Pancreas (tissue), 10 donors: ENCODE data around the gene PMFBP1. TPM values are rescaled to one million over a fixed set of nuclear protein-coding genes. Genes with fewer than 3 reads are reported as not detected.

Experiments used
- ATAC-seq, 4 donors: fragments of 200-7000 bp; cut with Tn5 transposase; one replicate each; pipeline versions ENCODE4 v1.8.0 to v1.9.1; 2020; ENCODE audit warnings: mild to moderate bottlenecking in 4 of 4, moderate library complexity in 4 of 4
- DNase-seq, 6 donors: peaks; one replicate each; pipeline ENCODE4 v3.0.0-alpha.2; 2020
- FAIRE-seq: peaks from 2 replicates; lab custom pipeline; 2012; peaks lifted over from hg19 to GRCh38; lab: Jason Lieb, UNC
- H3K27ac ChIP-seq, 4 donors: fragments of 200-600 bp; sonication (generic); 1 replicate in 3 of 4; 2 replicates in 1 of 4; pipeline versions ENCODE4 v1.5.0 to v1.8.0; 2020
- H3K27me3 ChIP-seq, 4 donors: fragments of 200-600 bp; one replicate each; pipeline ENCODE4 v1.8.0; 2021
- H3K36me3 ChIP-seq, 3 donors: fragments of 200-600 bp; sonication (generic) in 1 of 3; one replicate each; pipeline versions ENCODE4 v1.5.0 to v1.8.0; 2020 to 2021
- H3K4me1 ChIP-seq, 3 donors: fragments of 200-600 bp; one replicate each; pipeline ENCODE4 v1.8.0; 2021
- H3K4me3 ChIP-seq, 4 donors: fragments of 200-600 bp; sonication (generic) in 2 of 4; one replicate each; pipeline versions ENCODE4 v1.5.0 to v1.8.0; 2020 to 2021
- H3K9me3 ChIP-seq, 4 donors: fragments of 200-600 bp; one replicate each; pipeline ENCODE4 v1.8.0; 2021
- WGBS, 2 donors: extraction: QIAGEN DNeasy Blood & Tissue Kit; methylation state at CpG; one replicate each; pipeline ENCODE4 v1.1.7; 2013; 5-methylcytosine and 5-hydroxymethylcytosine counted together
- intact Hi-C, 3 donors: fragments of 100-400 bp; cut with DNase I; formaldehyde crosslinking; loops; one replicate each; pipeline versions ENCODE4 v1.11.1 to v1.14.2; 2022
- polyA plus RNA-seq, 2 donors: library from polyadenylated mRNA; stranded (reverse); fragments of 200-250 nt; gene quantifications; one replicate each; pipeline ENCODE4 v1.2.3, GENCODE V29; 2013
- total RNA-seq, 6 donors: library from RNA; stranded (reverse); fragmentation: NEBNext Ultra II Directional in 4 of 6; extraction: Animal tissue kit (Norgen Biotek cat#: 25700) in 4 of 6; gene quantifications; one replicate each; pipeline versions ENCODE4 v1.2.1 to v1.2.4, GENCODE V29; 2021 to 2023
- TF ChIP-seq, protein P1 (sequence below), 4 donors: fragments of 200-600 bp; sonication (generic) in 3 of 4; IDR thresholded peaks; one replicate each; pipeline versions ENCODE4 v1.5.0 to v1.8.0; 2021; ENCODE audit warnings: antibody characterized with exemption in 4 of 4
- donor health status: healthy with polysubstance abuse.
- donor health status: DM: no; HTN: no; CAD: no; lungs with moderate emphysema.
- donor health status: DM: no; HTN: no; CAD: no.
- donor health status: control.
- donor health status: control.
- donor health status: Bipolar disorder and iron deficiency.
- donor health status: DM: yes; HTN: yes; CAD: no.
- donor health status: DM: no; HTN: no; CAD: no.
- donor health status: DM: no; HTN: no; CAD: no.
- donor health status: DM: yes; HTN: yes; CAD: no.

The PMFBP1 gene
- total and polyA plus RNA-seq, 8 donors, result 1.8 to 6.6 (median 2.7) TPM

GRCh38 chr16:72073560-72074230 lies 98.3 kb downstream of the PMFBP1 start:
- Histone ChIP-seq H3K27me3 (no peaks in the 10 kb centered on the region), H3K4me3 (no peak overlapping the region), H3K9me3 (no peaks in the 10 kb centered on the region), H3K27ac (no peak overlapping the region), H3K36me3 (no peaks in the 10 kb centered on the region), H3K4me1 (peaks cover 0 to 6% (median 6%) of the 10 kb centered on the region in 3 donors)
- intact Hi-C loops, result no loop called here
- TF ChIP-seq, protein P1, sequence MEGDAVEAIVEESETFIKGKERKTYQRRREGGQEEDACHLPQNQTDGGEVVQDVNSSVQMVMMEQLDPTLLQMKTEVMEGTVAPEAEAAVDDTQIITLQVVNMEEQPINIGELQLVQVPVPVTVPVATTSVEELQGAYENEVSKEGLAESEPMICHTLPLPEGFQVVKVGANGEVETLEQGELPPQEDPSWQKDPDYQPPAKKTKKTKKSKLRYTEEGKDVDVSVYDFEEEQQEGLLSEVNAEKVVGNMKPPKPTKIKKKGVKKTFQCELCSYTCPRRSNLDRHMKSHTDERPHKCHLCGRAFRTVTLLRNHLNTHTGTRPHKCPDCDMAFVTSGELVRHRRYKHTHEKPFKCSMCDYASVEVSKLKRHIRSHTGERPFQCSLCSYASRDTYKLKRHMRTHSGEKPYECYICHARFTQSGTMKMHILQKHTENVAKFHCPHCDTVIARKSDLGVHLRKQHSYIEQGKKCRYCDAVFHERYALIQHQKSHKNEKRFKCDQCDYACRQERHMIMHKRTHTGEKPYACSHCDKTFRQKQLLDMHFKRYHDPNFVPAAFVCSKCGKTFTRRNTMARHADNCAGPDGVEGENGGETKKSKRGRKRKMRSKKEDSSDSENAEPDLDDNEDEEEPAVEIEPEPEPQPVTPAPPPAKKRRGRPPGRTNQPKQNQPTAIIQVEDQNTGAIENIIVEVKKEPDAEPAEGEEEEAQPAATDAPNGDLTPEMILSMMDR (IDR thresholded peaks at IDR 0.05), result no peak
- FAIRE-seq, result no peak
- peak in 2 of 4 donors; percentile 9 to 33 for ATAC-seq
- DNase-seq, result no peak
- WGBS, 2 donors, result 69 to 74% methylated on average over 8 of the region's 8 CpGs

DNA sequence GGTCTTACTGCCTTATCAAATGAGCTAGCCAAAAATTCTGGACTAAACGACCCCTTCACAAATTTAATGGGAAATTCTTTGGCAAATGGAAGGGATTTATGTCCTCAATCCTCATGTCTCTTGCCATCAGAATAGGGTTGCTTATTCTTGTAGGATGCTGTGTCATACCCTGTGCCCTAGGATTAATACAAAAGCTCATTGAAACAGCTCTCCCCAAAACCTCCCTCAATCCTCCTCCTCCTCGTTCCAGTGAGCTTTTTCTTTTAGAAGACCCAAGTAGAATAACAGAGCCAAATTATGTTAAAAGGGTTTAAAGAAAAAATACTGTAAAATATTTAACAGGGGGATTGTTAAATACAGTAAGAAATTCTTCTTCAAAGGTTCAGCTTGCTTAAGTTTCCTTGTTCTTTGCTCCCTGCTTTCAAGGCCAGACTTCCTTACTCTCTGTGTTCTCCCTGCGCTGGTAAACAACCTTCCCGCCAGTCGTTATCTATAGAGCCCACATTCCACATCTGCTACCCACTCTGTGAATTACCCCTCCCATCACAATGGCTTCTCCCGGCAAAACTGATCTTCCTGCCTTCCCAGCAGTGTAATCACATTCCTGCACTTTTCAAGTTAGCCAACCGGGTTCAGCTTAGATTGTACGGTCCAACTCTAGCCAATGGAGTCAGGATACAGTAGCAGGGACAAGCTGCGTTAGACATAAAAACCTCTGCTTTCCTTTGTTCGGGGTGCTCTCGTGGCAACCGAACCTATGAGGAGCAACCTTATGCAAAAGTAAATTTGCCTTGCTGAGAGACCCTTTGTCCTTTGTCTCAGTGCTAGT lies 99.2 kb downstream of the PMFBP1 start:
- H3K9me3 ChIP-seq, result no peaks in the 10 kb centered on the region
- H3K27ac ChIP-seq, result peak overlapping the region in 2 of 4 donors; percentile 24 to 63
- ATAC-seq, result peak in 3 of 4 donors; percentile 56 to 80 (median 56)
- peak in 2 of 6 donors; percentile 16 to 37 for DNase-seq
- intact Hi-C loops, result no loop called here
- FAIRE-seq, result no peak
- H3K4me3 ChIP-seq, result no peak overlapping the region
- WGBS, 2 donors, result 15 to 19% methylated on average over 12 of the region's 12 CpGs
- TF ChIP-seq, protein P1 (IDR thresholded peaks at IDR 0.05), result no peak
- H3K36me3 ChIP-seq, result no peaks in the 10 kb centered on the region
- H3K4me1 ChIP-seq, result peaks cover 0 to 6% (median 6%) of the 10 kb centered on the region in 3 donors
- H3K27me3 ChIP-seq, result no peaks in the 10 kb centered on the region

Other genes with a start within 250 kb of the PMFBP1 start
- under 1 TPM in 3 of 6 donors, not detected in 3; 0.03 to 0.06 (median 0.03) TPM for gene PKD1L3, start 171.8 kb downstream of the PMFBP1 start, total RNA-seq
- under 1 TPM in 1 of 2 donors, not detected in 1; 0.08 TPM for gene PKD1L3, start 171.8 kb downstream of the PMFBP1 start, polyA plus RNA-seq
- gene DHODH, start 163.4 kb downstream of the PMFBP1 start, total RNA-seq, result 1 to 10 TPM; 2.2 to 5.2 (median 4.0) TPM
- 1 to 10 TPM; 4.2 to 4.6 TPM for gene DHODH, start 163.4 kb downstream of the PMFBP1 start, polyA plus RNA-seq
- gene HP, start 117.7 kb downstream of the PMFBP1 start, total RNA-seq, result 10 to 100 TPM in 1 of 6 donors, 1 to 10 TPM in 2, under 1 TPM in 3; 0.08 to 22.5 (median 0.92) TPM
- 10 to 100 TPM in 1 of 2 donors, 1 to 10 TPM in 1; 1.5 to 43.5 TPM for gene HP, start 117.7 kb downstream of the PMFBP1 start, polyA plus RNA-seq
- not detected for gene HPR, start 108.9 kb downstream of the PMFBP1 start, total RNA-seq
- gene HPR, start 108.9 kb downstream of the PMFBP1 start, polyA plus RNA-seq, result 1 to 10 TPM in 1 of 2 donors, under 1 TPM in 1; 0.85 to 1.2 TPM
- gene TXNL4B, start 78.5 kb downstream of the PMFBP1 start, total RNA-seq, result 1 to 10 TPM; 5.3 to 9.6 (median 6.9) TPM
- 1 to 10 TPM; 5.7 to 7.2 TPM for gene TXNL4B, start 78.5 kb downstream of the PMFBP1 start, polyA plus RNA-seq
- gene DHX38, start 78.3 kb downstream of the PMFBP1 start, total RNA-seq, result 10 to 100 TPM; 16.3 to 31.6 (median 22.6) TPM
- gene DHX38, start 78.3 kb downstream of the PMFBP1 start, polyA plus RNA-seq, result 10 to 100 TPM; 63.1 to 68.2 TPM